ENCODE data around the gene HSPA12A. TPM values are rescaled to one million over a fixed set of nuclear protein-coding genes. Genes with fewer than 3 reads are reported as not detected.

Gene HSPA12A
- total and polyA plus RNA-seq, 9 of the 15 experiments (the other 6 are each of a cell fraction or from before 2014, with no cell fraction given) = 0.01 to 0.18 (median 0.04) TPM; not detected in 4

DNA sequence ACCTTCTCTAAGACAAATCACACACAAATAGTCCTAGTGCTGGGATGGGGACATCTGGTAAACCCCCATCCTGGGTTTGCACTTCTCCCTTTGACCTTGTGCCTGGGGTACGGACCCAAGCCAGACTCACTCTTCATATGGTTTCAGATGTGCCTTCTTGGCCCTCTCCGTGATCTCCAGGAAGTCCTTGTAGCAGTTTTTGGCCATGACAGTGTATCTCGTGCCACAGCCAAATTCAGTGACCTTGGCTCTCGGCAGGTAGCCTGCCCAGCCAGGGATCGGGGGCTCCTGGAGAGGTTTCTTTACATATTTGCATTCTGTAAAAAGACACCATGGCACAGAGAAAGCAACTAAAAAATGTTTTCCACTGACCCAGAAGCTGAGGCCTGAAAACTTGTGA, 77.7 kb downstream of the HSPA12A start (continued):
- TF ChIP-seq EZH2 (IDR thresholded peaks at IDR 0.05; ENCODE audit: borderline replicate concordance, low read depth, low read length) = no peak

DNA sequence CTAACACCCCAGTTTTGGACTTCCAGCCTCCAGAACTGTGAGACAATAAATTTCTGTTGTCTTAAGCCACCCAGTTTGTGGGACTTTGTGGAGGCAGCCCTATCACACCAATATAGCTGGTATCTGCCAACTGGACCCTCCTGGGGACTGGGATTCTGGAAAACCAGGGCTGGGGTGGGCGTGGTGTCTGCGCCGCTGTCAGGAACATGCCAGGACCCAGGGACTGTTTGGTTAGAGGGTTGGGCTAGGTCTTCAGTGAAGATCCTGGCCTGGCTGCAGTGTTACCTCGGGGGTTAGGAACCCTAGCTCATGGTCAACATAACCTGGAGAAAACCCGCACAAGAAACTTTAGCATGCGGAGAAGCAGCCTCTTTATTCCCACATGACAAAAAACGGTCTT, 79.0 kb downstream of the HSPA12A start:
- Histone ChIP-seq H2AFZ (ENCODE audit: low read depth, low read length) (no peak overlapping the region), H3K4me1 (replicated peaks in 1 of 2; ENCODE audit: control insufficient read depth in 2 of 2, insufficient read depth in 2 of 2, low read length in 2 of 2) (no peaks in the 10 kb centered on the region; a peak in 1 of 5 replicates), H3K4me3 (no peak overlapping the region), H3K27me3 (ENCODE audit: control insufficient read depth in 2 of 2, insufficient read depth in 2 of 2, low read length in 2 of 2) (peaks cover 0 to 20% of the 10 kb centered on the region in 2 experiments; a peak in 2 of 5 replicates), H3K79me2 (ENCODE audit: control insufficient read depth, insufficient read depth, low read length) (no peaks in the 10 kb centered on the region), H3K27ac (ENCODE audit: extremely low read depth, low read depth, low read length) (no peak overlapping the region), H3K9me3 (replicated peaks; ENCODE audit: control insufficient read depth, insufficient read depth, low read depth, low read length) (no peaks in the 10 kb centered on the region), H4K20me1 (replicated peaks; ENCODE audit: control insufficient read depth, insufficient read depth, low read length) (no peaks in the 10 kb centered on the region), H3K9me1 (ENCODE audit: control insufficient read depth, insufficient read depth, low read length) (no peaks in the 10 kb centered on the region), H3K4me2 (ENCODE audit: insufficient read depth, low read length) (no peak overlapping the region), H3K36me3 (ENCODE audit: control insufficient read depth, insufficient read depth, low read length) (no peaks in the 10 kb centered on the region), H3K9ac (ENCODE audit: insufficient read depth in 1 of 2, low read depth in 2 of 2, low read length in 2 of 2) (no peak overlapping the region)
- no TSS peak for BruUV-seq (replicated peaks)
- intact Hi-C loops (cut with micrococcal nuclease) (no loop called here), in situ Hi-C loops (cut with MboI) (no loop called here)
- FAIRE-seq (no peak), ATAC-seq (no peak), DNase-seq (ENCODE audit: extremely low read depth in 1 of 4, low spot score in 3 of 4) (no peak)
- whole genome bisulfite sequencing (ENCODE audit: insufficient coverage, low coverage, missing lambda C conversion rate) = 0% methylated on average over 7 of the region's 7 CpGs
- ChIA-PET POLR2A (no interaction called here), CTCF (ENCODE audit: low intra/inter-chr PET ratio) (no interaction called here)
- TF ChIP-seq SRF (CRISPR knock-in tag; IDR thresholded peaks at IDR 0.05) (no peak), ZNF384 (IDR thresholded peaks at IDR 0.05; ENCODE audit: low read depth, low read length) (no peak), FIP1L1 (IDR thresholded peaks at IDR 0.05; ENCODE audit: low read depth, low read length, poor library complexity, severe bottlenecking) (no peak), POLR2H (tag; IDR thresholded peaks at IDR 0.05; ENCODE audit: low read depth) (no peak), ZNF444 (CRISPR knock-in tag; IDR thresholded peaks at IDR 0.05) (no peak), IFI16 (CRISPR knock-in tag; IDR thresholded peaks at IDR 0.05) (no peak), BRD9 (IDR thresholded peaks at IDR 0.05; ENCODE audit: low read depth, partially characterized antibody) (no peak), TCF3 (CRISPR knock-in tag; IDR thresholded peaks at IDR 0.05) (no peak)
- TF ChIP-seq, protein P1, sequence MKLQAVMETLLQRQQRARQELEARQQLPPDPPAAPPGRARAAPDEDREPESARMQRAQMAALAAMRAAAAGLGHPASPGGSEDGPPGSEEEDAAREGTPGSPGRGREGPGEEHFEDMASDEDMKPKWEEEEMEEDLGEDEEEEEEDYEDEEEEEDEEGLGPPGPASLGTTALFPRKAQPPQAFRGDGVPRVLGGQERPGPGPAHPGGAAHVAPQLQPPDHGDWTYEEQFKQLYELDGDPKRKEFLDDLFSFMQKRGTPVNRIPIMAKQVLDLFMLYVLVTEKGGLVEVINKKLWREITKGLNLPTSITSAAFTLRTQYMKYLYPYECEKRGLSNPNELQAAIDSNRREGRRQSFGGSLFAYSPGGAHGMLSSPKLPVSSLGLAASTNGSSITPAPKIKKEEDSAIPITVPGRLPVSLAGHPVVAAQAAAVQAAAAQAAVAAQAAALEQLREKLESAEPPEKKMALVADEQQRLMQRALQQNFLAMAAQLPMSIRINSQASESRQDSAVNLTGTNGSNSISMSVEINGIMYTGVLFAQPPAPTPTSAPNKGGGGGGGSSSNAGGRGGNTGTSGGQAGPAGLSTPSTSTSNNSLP (IDR thresholded peaks at IDR 0.05; ENCODE audit: borderline replicate concordance, low read depth, low read length) = no peak
- TF ChIP-seq, protein P2, sequence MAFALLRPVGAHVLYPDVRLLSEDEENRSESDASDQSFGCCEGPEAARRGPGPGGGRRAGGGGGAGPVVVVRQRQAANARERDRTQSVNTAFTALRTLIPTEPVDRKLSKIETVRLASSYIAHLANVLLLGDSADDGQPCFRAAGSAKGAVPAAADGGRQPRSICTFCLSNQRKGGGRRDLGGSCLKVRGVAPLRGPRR (CRISPR knock-in tag; IDR thresholded peaks at IDR 0.05) = no peak
- TF ChIP-seq, protein P3, sequence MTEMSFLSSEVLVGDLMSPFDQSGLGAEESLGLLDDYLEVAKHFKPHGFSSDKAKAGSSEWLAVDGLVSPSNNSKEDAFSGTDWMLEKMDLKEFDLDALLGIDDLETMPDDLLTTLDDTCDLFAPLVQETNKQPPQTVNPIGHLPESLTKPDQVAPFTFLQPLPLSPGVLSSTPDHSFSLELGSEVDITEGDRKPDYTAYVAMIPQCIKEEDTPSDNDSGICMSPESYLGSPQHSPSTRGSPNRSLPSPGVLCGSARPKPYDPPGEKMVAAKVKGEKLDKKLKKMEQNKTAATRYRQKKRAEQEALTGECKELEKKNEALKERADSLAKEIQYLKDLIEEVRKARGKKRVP (CRISPR knock-in tag; IDR thresholded peaks at IDR 0.05) = no peak

Data from K562 (cell line).